ENCODE data around the gene NKPD1.

The NKPD1 gene

GRCh38 chr19:45146251-45146650 lies 14.5 kb downstream of the NKPD1 start:
- in situ Hi-C loops (cut with MboI; ENCODE audit: low sequenced_read_pairs, unreplicated experiment): no loop called here
- no peak for TF ChIP-seq CTCF (IDR thresholded peaks at IDR 0.05; ENCODE audit: borderline replicate concordance, control extremely low read depth, extremely low read depth, insufficient read depth, missing control alignments)
- DNase-seq (ENCODE audit: low spot score): no peak

GRCh38 chr19:45145270-45146189 lies 15.3 kb downstream of the NKPD1 start:
- in situ Hi-C loops (cut with MboI; ENCODE audit: low sequenced_read_pairs, unreplicated experiment): no loop called here
- no peak for DNase-seq (ENCODE audit: low spot score)
- no peak for TF ChIP-seq CTCF (IDR thresholded peaks at IDR 0.05; ENCODE audit: borderline replicate concordance, control extremely low read depth, extremely low read depth, insufficient read depth, missing control alignments)

- no peak for DNase-seq (ENCODE audit: low spot score)
- in situ Hi-C loops (cut with MboI; ENCODE audit: low sequenced_read_pairs, unreplicated experiment): no loop called here
- no peak for TF ChIP-seq CTCF (IDR thresholded peaks at IDR 0.05; ENCODE audit: borderline replicate concordance, control extremely low read depth, extremely low read depth, insufficient read depth, missing control alignments)
These were observed 16.1 kb downstream of the NKPD1 start for GRCh38 chr19:45144431-45145269.

GRCh38 chr19:45142726-45143110 lies 18.1 kb downstream of the NKPD1 start:
- DNase-seq (ENCODE audit: low spot score): no peak
- no peak for TF ChIP-seq CTCF (IDR thresholded peaks at IDR 0.05; ENCODE audit: borderline replicate concordance, control extremely low read depth, extremely low read depth, insufficient read depth, missing control alignments)
- in situ Hi-C loops (cut with MboI; ENCODE audit: low sequenced_read_pairs, unreplicated experiment): no loop called here

GRCh38 chr19:45142016-45142725 lies 18.6 kb downstream of the NKPD1 start:
- in situ Hi-C loops (cut with MboI; ENCODE audit: low sequenced_read_pairs, unreplicated experiment): no loop called here
- no peak for TF ChIP-seq CTCF (IDR thresholded peaks at IDR 0.05; ENCODE audit: borderline replicate concordance, control extremely low read depth, extremely low read depth, insufficient read depth, missing control alignments)

More at GRCh38 chr19:45142016-45142725, 18.6 kb downstream of the NKPD1 start:
- DNase-seq (ENCODE audit: low spot score): no peak

All from GM13976 (cell line).